ENCODE measurements around the gene AGR3.

- TF ChIP-seq, protein P1, sequence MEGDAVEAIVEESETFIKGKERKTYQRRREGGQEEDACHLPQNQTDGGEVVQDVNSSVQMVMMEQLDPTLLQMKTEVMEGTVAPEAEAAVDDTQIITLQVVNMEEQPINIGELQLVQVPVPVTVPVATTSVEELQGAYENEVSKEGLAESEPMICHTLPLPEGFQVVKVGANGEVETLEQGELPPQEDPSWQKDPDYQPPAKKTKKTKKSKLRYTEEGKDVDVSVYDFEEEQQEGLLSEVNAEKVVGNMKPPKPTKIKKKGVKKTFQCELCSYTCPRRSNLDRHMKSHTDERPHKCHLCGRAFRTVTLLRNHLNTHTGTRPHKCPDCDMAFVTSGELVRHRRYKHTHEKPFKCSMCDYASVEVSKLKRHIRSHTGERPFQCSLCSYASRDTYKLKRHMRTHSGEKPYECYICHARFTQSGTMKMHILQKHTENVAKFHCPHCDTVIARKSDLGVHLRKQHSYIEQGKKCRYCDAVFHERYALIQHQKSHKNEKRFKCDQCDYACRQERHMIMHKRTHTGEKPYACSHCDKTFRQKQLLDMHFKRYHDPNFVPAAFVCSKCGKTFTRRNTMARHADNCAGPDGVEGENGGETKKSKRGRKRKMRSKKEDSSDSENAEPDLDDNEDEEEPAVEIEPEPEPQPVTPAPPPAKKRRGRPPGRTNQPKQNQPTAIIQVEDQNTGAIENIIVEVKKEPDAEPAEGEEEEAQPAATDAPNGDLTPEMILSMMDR (IDR thresholded peaks at IDR 0.05; ENCODE audit: poor library complexity) = no peak
- TF ChIP-seq EZH2 (IDR thresholded peaks at IDR 0.05; ENCODE audit: borderline replicate concordance) = no peak
- no peak for TF ChIP-seq EZH2phosphoT487 (IDR thresholded peaks at IDR 0.05; ENCODE audit: low read depth, severe bottlenecking, unreplicated experiment)
These were observed 40.0 kb upstream of the AGR3 start for GRCh38 chr7:16921644-16922257.
